ENCODE measurements around the gene SRM.
A peak's percentile ranks its signal among the peaks of the same experiment; 100 is the strongest.
"Not testable (repeated sequence)": the region's sequence is repeated elsewhere in the genome, so short reads cannot be mapped to it uniquely, and the experiment has no call there.

Gene SRM

DNA sequence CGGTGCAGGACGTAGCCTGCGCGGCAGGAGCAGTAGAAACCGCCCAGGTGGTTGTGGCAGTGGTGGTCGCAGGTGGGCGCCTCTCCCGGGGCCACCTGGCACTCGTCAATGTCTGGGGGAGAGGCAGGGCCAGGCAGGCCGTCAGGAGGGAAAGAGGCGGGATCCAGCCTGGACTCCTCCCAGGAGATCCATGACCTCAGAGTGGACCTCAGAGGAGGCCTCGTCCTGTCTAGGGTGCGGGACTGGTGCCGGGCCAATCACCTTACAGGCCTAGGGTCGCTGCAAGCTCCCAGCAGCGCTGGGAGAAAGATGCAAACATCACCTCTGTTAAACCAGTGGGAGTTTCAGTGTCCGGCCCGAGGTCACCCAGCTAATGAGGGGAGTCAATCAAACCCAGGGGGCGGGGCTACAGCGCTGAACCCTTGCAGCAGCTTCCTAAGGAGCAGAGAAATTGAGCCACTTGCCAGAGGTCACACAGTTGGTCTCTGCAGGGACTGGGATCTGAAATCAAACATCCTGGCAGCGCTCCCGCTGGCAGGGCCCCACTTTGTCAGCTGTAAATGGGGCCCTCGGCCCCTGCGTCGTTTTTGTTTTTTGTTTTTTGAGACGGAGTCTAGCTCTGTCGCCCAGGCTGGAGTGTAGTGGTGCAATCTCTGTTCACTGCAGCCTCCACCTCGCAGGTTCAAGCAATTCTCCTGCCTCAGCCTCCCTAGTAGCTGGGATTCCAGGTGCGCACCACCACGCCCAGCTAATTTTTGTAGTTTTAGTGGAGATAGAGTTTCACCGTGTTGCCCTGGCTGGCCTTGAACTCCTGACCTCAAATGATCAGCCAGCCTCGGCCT is 14.2 kb downstream of the SRM start:
- H3K4me3 Mint-ChIP-seq, result no peak overlapping the region
- no peak overlapping the region for H3K27ac Mint-ChIP-seq
- H3K4me1 Mint-ChIP-seq (ENCODE audit: low read depth in 2 of 2), result no peaks in the 10 kb centered on the region
- DNase-seq, result no peak
- no peaks in the 10 kb centered on the region for H3K9me3 Mint-ChIP-seq
- ATAC-seq (replicated peaks), result no peak
- H3K27me3 Mint-ChIP-seq, result no peaks in the 10 kb centered on the region
- H3K36me3 Mint-ChIP-seq (ENCODE audit: insufficient read depth), result no peaks in the 10 kb centered on the region

DNA sequence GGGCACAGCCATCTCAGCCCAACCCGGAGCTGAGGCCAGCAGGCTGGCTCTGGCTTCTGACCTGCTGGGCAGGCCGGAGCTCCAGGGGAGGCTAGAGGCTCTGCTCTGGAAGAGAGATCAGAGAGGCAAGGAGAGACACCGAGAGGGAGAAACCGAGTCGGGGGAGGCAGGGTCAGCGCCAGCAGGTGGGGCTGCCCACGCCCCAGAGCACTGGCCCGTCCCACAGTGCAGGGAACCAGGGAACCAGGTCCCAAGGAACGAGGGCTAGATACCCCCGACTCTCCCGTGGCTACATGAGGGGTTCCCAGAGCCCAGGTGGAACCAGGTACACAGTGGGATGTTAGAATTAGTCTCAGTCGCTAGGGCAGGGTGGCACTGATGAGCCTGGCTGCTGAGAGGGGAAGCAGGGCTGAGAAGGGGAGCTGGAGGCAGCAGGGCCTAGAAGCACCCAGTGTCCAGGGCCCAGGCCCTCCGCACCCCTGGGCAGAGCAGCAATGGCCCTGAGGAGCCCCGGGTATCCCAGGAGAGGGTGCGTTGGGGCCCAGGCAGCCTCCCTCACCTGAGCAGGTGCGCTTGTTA is 14.9 kb downstream of the SRM start:
- Mint-ChIP-seq H3K36me3 (ENCODE audit: insufficient read depth) (no peaks in the 10 kb centered on the region), H3K4me1 (ENCODE audit: low read depth in 2 of 2) (no peaks in the 10 kb centered on the region), H3K4me3 (no peak overlapping the region), H3K27me3 (no peaks in the 10 kb centered on the region), H3K27ac (no peak overlapping the region), H3K9me3 (no peaks in the 10 kb centered on the region)
- ATAC-seq (replicated peaks) (no peak), DNase-seq (no peak)

- ATAC-seq (replicated peaks), result no peak
- no peaks in the 10 kb centered on the region for H3K36me3 Mint-ChIP-seq (ENCODE audit: insufficient read depth)
Measured at GRCh38 chr1:11044086-11044848, 15.6 kb downstream of the SRM start.

GRCh38 chr1:11042995-11043874 is 16.6 kb downstream of the SRM start:
- no peaks in the 10 kb centered on the region for H3K36me3 Mint-ChIP-seq (ENCODE audit: insufficient read depth)
- H3K4me1 Mint-ChIP-seq (ENCODE audit: low read depth in 2 of 2), result no peaks in the 10 kb centered on the region
- H3K9me3 Mint-ChIP-seq, result no peaks in the 10 kb centered on the region
- no peaks in the 10 kb centered on the region for H3K27me3 Mint-ChIP-seq
- ATAC-seq (replicated peaks), result no peak
- H3K27ac Mint-ChIP-seq, result no peak overlapping the region
- no peak overlapping the region for H3K4me3 Mint-ChIP-seq
- no peak for DNase-seq

More at GRCh38 chr1:11044086-11044848, 15.6 kb downstream of the SRM start:
- Mint-ChIP-seq H3K4me3 (no peak overlapping the region), H3K27ac (no peak overlapping the region), H3K9me3 (no peaks in the 10 kb centered on the region), H3K27me3 (no peaks in the 10 kb centered on the region), H3K4me1 (ENCODE audit: low read depth in 2 of 2) (no peaks in the 10 kb centered on the region)
- no peak for DNase-seq

DNA sequence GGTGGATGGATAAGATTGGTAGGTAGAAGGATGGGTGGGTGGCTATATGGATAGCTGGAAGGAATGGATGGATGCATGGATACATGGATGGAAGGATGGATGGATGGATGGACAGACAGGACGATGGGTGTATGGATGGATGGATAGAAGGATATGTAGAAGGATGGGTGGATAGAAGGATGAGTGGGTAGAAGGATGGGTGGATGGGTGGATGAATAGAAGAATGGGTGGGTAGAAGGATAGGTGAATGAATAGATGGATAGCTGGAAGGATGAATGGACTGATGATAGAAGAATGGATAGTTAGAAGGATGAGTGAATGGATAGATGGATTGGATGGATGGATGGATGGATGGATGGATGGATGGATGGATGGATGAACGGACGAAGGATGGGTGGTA is 17.8 kb downstream of the SRM start:
- DNase-seq (no peak), ATAC-seq (replicated peaks) (no peak)
- Mint-ChIP-seq H3K4me1 (ENCODE audit: low read depth in 2 of 2) (no peaks in the 10 kb centered on the region), H3K36me3 (ENCODE audit: insufficient read depth) (no peaks in the 10 kb centered on the region), H3K4me3 (no peak overlapping the region), H3K27me3 (no peaks in the 10 kb centered on the region), H3K9me3 (no peaks in the 10 kb centered on the region), H3K27ac (no peak overlapping the region)

DNA sequence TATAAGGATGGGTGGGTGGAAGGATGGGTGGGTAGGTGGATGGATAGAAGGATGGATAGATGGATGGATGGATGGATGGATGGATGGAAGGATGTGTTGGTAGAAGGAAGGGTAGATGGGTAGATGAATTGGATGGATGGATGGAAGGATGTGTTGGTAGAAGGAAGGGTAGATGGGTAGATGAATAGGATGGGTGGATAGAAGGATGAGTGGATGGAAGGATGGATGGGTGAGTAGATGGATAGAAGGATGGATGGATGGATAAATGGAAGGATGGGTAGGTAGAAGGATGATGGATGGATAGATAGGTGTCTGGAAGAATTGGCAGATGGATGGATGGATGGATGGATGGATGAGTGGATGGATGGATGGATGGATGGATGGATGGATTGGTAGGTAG is 18.8 kb downstream of the SRM start:
- no peaks in the 10 kb centered on the region for H3K4me1 Mint-ChIP-seq (ENCODE audit: low read depth in 2 of 2)
- H3K4me3 Mint-ChIP-seq, result no peak overlapping the region
- no peak for DNase-seq
- no peaks in the 10 kb centered on the region for H3K36me3 Mint-ChIP-seq (ENCODE audit: insufficient read depth)
- H3K27ac Mint-ChIP-seq, result no peak overlapping the region
- H3K9me3 Mint-ChIP-seq, result no peaks in the 10 kb centered on the region
- no peak for ATAC-seq (replicated peaks)
- no peaks in the 10 kb centered on the region for H3K27me3 Mint-ChIP-seq

DNA sequence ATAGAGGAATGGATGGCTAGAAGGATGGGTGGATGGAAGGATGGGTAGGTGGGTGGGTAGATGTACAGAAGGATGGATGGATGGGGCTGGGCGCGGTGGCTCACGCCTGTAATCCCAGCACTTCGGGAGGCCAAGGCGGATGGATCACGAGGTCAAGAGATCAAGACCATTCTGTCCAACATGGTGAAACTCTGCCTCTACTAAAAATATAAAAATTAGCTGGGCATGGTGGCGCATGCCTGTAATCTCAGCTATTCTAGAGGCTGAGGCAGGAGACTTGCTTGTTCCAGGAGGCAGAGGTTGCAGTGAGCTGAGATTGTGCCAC is 19.8 kb downstream of the SRM start:
- not testable (repeated sequence) for ATAC-seq (replicated peaks); H3K36me3 Mint-ChIP-seq (ENCODE audit: insufficient read depth); DNase-seq; H3K27ac Mint-ChIP-seq; H3K4me1 Mint-ChIP-seq (ENCODE audit: low read depth in 2 of 2); H3K4me3 Mint-ChIP-seq; H3K9me3 Mint-ChIP-seq; H3K27me3 Mint-ChIP-seq

GRCh38 chr1:11039351-11040104 is 20.3 kb downstream of the SRM start:
- Mint-ChIP-seq H3K4me3 (no peak overlapping the region), H3K4me1 (ENCODE audit: low read depth in 2 of 2) (no peaks in the 10 kb centered on the region), H3K27ac (no peak overlapping the region), H3K36me3 (ENCODE audit: insufficient read depth) (no peaks in the 10 kb centered on the region), H3K9me3 (no peaks in the 10 kb centered on the region), H3K27me3 (no peaks in the 10 kb centered on the region)
- DNase-seq (no peak), ATAC-seq (replicated peaks) (no peak)

GRCh38 chr1:11037740-11038182 is 22.1 kb downstream of the SRM start:
- Mint-ChIP-seq H3K36me3 (ENCODE audit: insufficient read depth) (peaks cover 3% of the 10 kb centered on the region), H3K9me3 (no peaks in the 10 kb centered on the region), H3K4me1 (ENCODE audit: low read depth in 2 of 2) (no peaks in the 10 kb centered on the region), H3K27ac (no peak overlapping the region), H3K27me3 (no peaks in the 10 kb centered on the region), H3K4me3 (no peak overlapping the region)
- DNase-seq (peak; percentile 87 to 90 (median 87)), ATAC-seq (replicated peaks) (peak; percentile 100)

DNA sequence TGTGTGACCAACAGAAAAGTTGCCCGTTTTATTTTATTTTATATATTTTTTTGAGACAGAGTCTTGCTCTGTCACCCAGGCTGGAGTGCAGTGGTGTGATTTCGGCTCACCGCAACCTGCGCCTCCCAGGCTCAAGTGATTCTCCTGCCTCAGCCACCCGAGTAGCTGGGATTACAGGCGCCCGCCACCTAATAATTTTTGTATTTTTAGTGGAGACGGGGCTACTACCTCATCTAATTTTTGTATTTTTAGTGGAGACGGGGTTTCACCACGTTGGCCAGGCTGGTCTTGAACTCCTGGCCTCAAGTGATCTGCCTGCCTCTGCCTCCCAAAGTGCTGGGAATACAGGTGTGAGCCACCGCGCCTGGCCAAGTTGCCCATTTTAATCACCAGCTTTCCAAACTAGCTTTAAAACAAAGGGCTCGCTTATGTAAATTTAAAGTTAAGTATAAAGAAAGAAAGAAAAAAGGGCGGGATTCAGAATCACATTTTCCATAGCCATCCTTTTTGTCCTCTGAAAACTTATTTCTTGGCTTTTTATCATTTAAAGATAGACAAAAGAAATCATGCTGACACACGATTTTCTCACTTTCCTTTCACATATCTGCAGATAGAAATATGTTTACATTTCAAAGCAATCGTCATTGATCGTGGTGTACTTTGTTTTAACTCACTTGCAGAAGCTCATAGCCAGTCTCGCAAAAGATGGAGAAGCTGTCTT is 22.6 kb downstream of the SRM start:
- H3K4me1 Mint-ChIP-seq (ENCODE audit: low read depth in 2 of 2); H3K9me3 Mint-ChIP-seq; H3K27ac Mint-ChIP-seq; H3K4me3 Mint-ChIP-seq; H3K27me3 Mint-ChIP-seq; DNase-seq; H3K36me3 Mint-ChIP-seq (ENCODE audit: insufficient read depth); ATAC-seq (replicated peaks): not testable (repeated sequence)

- DNase-seq (no peak), ATAC-seq (replicated peaks) (no peak)
- H3K27me3 Mint-ChIP-seq, result no peaks in the 10 kb centered on the region
- peaks cover 0 to 3% of the 10 kb centered on the region in 2 donors for H3K4me1 Mint-ChIP-seq (ENCODE audit: low read depth in 2 of 2)
- no peaks in the 10 kb centered on the region for H3K9me3 Mint-ChIP-seq
- H3K4me3 Mint-ChIP-seq, result no peak overlapping the region
- H3K27ac Mint-ChIP-seq, result peak overlapping the region in 1 of 2 donors; percentile 23
- H3K36me3 Mint-ChIP-seq (ENCODE audit: insufficient read depth), result peaks cover 35% of the 10 kb centered on the region
Measured at GRCh38 chr1:11031624-11032262, 28.1 kb downstream of the SRM start.

GRCh38 chr1:11030865-11031264 is 29.0 kb downstream of the SRM start:
- no peak overlapping the region for H3K4me3 Mint-ChIP-seq
- no peaks in the 10 kb centered on the region for H3K9me3 Mint-ChIP-seq
- no peaks in the 10 kb centered on the region for H3K27me3 Mint-ChIP-seq
- ATAC-seq (replicated peaks) (no peak), DNase-seq (no peak)
- peaks cover 0 to 4% of the 10 kb centered on the region in 2 donors for H3K4me1 Mint-ChIP-seq (ENCODE audit: low read depth in 2 of 2)
- peak overlapping the region in 1 of 2 donors; percentile 23 for H3K27ac Mint-ChIP-seq
- peaks cover 35% of the 10 kb centered on the region for H3K36me3 Mint-ChIP-seq (ENCODE audit: insufficient read depth)

All from effector memory CD8-positive, alpha-beta T cell (primary cell).